ENCODE results near the gene C2CD2L. TPM values are rescaled to one million over a fixed set of nuclear protein-coding genes. Genes with fewer than 3 reads are reported as not detected.

The C2CD2L gene
- total RNA-seq, 2 donors from 2014 or later: 5.1 to 9.0 TPM

- intact Hi-C loops (cut with DNase I): no loop called here
- Histone ChIP-seq H3K4me3 (no peak overlapping the region), H3K36me3 (no peaks in the 10 kb centered on the region), H3K27me3 (replicated peaks; ENCODE audit: insufficient read depth) (no peaks in the 10 kb centered on the region), H3K27ac (no peak overlapping the region), H3K4me1 (replicated peaks) (no peaks in the 10 kb centered on the region), H3K9me3 (no peaks in the 10 kb centered on the region)
- no peak for DNase-seq (ENCODE audit: low spot score)
- TF ChIP-seq, protein P1, sequence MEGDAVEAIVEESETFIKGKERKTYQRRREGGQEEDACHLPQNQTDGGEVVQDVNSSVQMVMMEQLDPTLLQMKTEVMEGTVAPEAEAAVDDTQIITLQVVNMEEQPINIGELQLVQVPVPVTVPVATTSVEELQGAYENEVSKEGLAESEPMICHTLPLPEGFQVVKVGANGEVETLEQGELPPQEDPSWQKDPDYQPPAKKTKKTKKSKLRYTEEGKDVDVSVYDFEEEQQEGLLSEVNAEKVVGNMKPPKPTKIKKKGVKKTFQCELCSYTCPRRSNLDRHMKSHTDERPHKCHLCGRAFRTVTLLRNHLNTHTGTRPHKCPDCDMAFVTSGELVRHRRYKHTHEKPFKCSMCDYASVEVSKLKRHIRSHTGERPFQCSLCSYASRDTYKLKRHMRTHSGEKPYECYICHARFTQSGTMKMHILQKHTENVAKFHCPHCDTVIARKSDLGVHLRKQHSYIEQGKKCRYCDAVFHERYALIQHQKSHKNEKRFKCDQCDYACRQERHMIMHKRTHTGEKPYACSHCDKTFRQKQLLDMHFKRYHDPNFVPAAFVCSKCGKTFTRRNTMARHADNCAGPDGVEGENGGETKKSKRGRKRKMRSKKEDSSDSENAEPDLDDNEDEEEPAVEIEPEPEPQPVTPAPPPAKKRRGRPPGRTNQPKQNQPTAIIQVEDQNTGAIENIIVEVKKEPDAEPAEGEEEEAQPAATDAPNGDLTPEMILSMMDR (IDR thresholded peaks at IDR 0.05): no peak
- TF ChIP-seq POLR2AphosphoS5 (IDR thresholded peaks at IDR 0.05) (no peak), POLR2A (IDR thresholded peaks at IDR 0.05) (no peak)
- 80% methylated on average over 9 of the region's 9 CpGs for WGBS
Observed at GRCh38 chr11:119153049-119153818, 46.1 kb downstream of the C2CD2L start.

DNA sequence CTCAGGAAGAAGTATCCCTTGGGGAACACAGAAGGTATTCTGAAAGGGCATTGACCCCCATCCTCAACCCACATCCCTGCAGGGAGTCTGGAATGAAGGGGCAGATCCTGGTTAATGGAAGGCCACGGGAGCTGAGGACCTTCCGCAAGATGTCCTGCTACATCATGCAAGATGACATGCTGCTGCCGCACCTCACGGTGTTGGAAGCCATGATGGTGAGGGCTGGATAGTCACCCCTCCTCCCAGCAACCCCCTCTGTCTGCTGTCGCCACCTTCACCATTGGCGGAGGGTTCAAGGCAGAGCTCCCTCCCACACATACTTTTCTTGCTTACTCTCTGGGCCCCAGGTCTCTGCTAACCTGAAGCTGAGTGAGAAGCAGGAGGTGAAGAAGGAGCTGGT, 47.0 kb downstream of the C2CD2L start:
- intact Hi-C loops (cut with DNase I): no loop called here
- no peaks in the 10 kb centered on the region for H3K36me3 ChIP-seq
- 90% methylated on average over 6 of the region's 6 CpGs for WGBS
- TF ChIP-seq POLR2AphosphoS5 (IDR thresholded peaks at IDR 0.05) (no peak), POLR2A (IDR thresholded peaks at IDR 0.05) (no peak)
- TF ChIP-seq, protein P1 (IDR thresholded peaks at IDR 0.05): no peak
- H3K27me3 ChIP-seq (replicated peaks; ENCODE audit: insufficient read depth): no peaks in the 10 kb centered on the region
- H3K9me3 ChIP-seq: no peaks in the 10 kb centered on the region
- no peak for DNase-seq (ENCODE audit: low spot score)
- no peak overlapping the region for H3K4me3 ChIP-seq
- no peak overlapping the region for H3K27ac ChIP-seq
- H3K4me1 ChIP-seq (replicated peaks): no peaks in the 10 kb centered on the region

DNA sequence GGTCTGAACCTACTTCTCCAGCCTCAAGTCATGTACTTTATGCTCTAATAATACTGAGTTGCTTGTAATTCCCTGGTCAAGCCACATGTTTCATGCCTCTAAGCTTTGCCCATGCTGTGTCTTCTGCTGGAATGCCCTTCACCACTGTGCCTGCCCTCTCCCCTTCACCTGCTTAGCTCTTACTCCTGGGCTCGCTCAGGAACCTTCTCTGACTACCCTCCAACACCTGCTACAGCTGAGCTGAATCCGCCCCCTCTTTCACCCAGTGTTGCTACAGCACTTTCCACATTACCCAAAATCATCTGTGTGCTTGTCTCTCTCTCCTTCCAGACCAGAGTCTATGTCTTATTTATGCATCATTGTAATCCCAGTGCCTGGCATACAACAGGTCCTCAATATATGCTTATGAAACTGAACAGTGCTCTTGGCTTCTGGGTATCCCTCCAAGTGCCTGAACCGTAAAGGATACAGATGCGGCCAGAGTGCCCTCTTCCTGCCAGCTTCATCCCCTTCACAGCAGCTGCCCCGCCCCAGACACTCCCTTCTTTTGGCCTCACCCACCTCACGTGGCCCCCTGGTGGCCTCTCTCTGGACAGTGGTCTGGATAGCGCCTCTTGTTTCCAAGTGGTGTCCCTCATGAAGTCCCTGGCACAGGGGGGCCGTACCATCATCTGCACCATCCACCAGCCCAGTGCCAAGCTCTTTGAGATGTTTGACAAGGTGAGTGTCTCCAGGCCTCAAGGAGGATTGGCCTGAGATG, 48.8 kb downstream of the C2CD2L start:
- H3K36me3 ChIP-seq: no peaks in the 10 kb centered on the region
- intact Hi-C loops (cut with DNase I): no loop called here
- H3K27me3 ChIP-seq (replicated peaks; ENCODE audit: insufficient read depth): no peaks in the 10 kb centered on the region
- no peak overlapping the region for H3K4me3 ChIP-seq
- DNase-seq (ENCODE audit: low spot score): no peak
- no peaks in the 10 kb centered on the region for H3K4me1 ChIP-seq (replicated peaks)
- WGBS: 56% methylated on average over 8 of the region's 8 CpGs
- no peak overlapping the region for H3K27ac ChIP-seq
- no peak for TF ChIP-seq POLR2AphosphoS5 (IDR thresholded peaks at IDR 0.05)
- TF ChIP-seq, protein P1 (IDR thresholded peaks at IDR 0.05): no peak
- TF ChIP-seq POLR2A (IDR thresholded peaks at IDR 0.05): no peak
- no peaks in the 10 kb centered on the region for H3K9me3 ChIP-seq

DNA sequence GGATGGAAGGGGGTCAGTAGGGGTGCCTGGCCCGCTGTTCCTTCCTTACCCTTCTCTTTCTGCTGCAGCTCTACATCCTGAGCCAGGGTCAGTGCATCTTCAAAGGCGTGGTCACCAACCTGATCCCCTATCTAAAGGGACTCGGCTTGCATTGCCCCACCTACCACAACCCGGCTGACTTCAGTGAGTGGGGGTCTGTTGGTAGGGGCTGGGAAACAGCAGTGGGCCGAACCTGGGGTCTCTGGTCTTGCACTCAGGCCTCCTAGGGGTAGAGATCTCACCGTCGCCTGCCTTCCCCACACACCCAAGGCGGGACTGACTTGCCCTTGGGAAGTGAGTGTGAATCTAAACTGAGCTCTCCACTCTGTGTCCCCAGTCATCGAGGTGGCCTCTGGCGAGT, 49.4 kb downstream of the C2CD2L start:
- H3K4me1 ChIP-seq (replicated peaks): no peaks in the 10 kb centered on the region
- no peaks in the 10 kb centered on the region for H3K36me3 ChIP-seq
- no peak for DNase-seq (ENCODE audit: low spot score)
- H3K9me3 ChIP-seq: no peaks in the 10 kb centered on the region
- H3K27me3 ChIP-seq (replicated peaks; ENCODE audit: insufficient read depth): no peaks in the 10 kb centered on the region
- WGBS: 83% methylated on average over 10 of the region's 10 CpGs
- intact Hi-C loops (cut with DNase I): no loop called here
- TF ChIP-seq, protein P1 (IDR thresholded peaks at IDR 0.05): no peak
- TF ChIP-seq POLR2A (IDR thresholded peaks at IDR 0.05) (no peak), POLR2AphosphoS5 (IDR thresholded peaks at IDR 0.05) (no peak)
- no peak overlapping the region for H3K4me3 ChIP-seq
- H3K27ac ChIP-seq: no peak overlapping the region
